Osteocyte (in vitro differentiated cells): ENCODE results near the gene CNTNAP2. TPM values are rescaled to one million over a fixed set of nuclear protein-coding genes. Genes with fewer than 3 reads are reported as not detected.

Source experiments
- DNase-seq: peaks from one replicate; pipeline ENCODE4 v3.0.0; 2021; ENCODE audit warnings: mixed read lengths; ENCODE audit not compliant: unreplicated experiment; ENCODE audit errors: extremely low spot score
- H3K27ac Mint-ChIP-seq: one replicate; pipeline ENCODE4 v1.8.0; 2021; ENCODE audit warnings: mild to moderate bottlenecking, mixed read lengths; ENCODE audit not compliant: unreplicated experiment
- H3K27me3 Mint-ChIP-seq: one replicate; pipeline ENCODE4 v1.8.0; 2021; ENCODE audit warnings: mixed read lengths; ENCODE audit not compliant: unreplicated experiment
- H3K36me3 Mint-ChIP-seq: one replicate; pipeline ENCODE4 v1.8.0; 2021; ENCODE audit warnings: mixed read lengths; ENCODE audit not compliant: unreplicated experiment
- H3K4me1 Mint-ChIP-seq: one replicate; pipeline ENCODE4 v1.8.0; 2021; ENCODE audit warnings: mixed read lengths; ENCODE audit not compliant: unreplicated experiment
- H3K4me3 Mint-ChIP-seq: one replicate; pipeline ENCODE4 v1.8.0; 2021; ENCODE audit warnings: mild to moderate bottlenecking, moderate library complexity, mixed read lengths; ENCODE audit not compliant: unreplicated experiment
- H3K9me3 Mint-ChIP-seq: one replicate; pipeline ENCODE4 v1.8.0; 2021; ENCODE audit warnings: mixed read lengths; ENCODE audit not compliant: unreplicated experiment
- CTCF ChIP-seq: fragments of 200-600 bp; sonication (generic); IDR thresholded peaks from 2 replicates; pipeline ENCODE4 v1.5.0; 2021; ENCODE audit warnings: antibody characterized with exemption, mild to moderate bottlenecking, moderate library complexity
- total RNA-seq: library from RNA; stranded (reverse); gene quantifications from 2 replicates; pipeline ENCODE4 v1.2.1, GENCODE V29; 2021

The CNTNAP2 gene
- total RNA-seq, 1 donor from 2014 or later, result 1.4 TPM

- no peak for DNase-seq
- H3K9me3 Mint-ChIP-seq, result peaks cover 15% of the 10 kb centered on the region
- H3K4me3 Mint-ChIP-seq, result no peak overlapping the region
- H3K36me3 Mint-ChIP-seq, result no peaks in the 10 kb centered on the region
- no peaks in the 10 kb centered on the region for H3K4me1 Mint-ChIP-seq
- no peak overlapping the region for H3K27ac Mint-ChIP-seq
- no peaks in the 10 kb centered on the region for H3K27me3 Mint-ChIP-seq
- TF ChIP-seq CTCF, result no peak
Observed at GRCh38 chr7:146262527-146262926, 145.9 kb downstream of the CNTNAP2 start.

GRCh38 chr7:146276888-146277287 lies 160.3 kb downstream of the CNTNAP2 start:
- Mint-ChIP-seq H3K4me3 (no peak overlapping the region), H3K36me3 (no peaks in the 10 kb centered on the region), H3K27ac (no peak overlapping the region), H3K27me3 (no peaks in the 10 kb centered on the region), H3K4me1 (no peaks in the 10 kb centered on the region), H3K9me3 (peaks cover 4% of the 10 kb centered on the region)
- DNase-seq, result no peak
- TF ChIP-seq CTCF, result no peak

GRCh38 chr7:146285418-146285817 lies 168.8 kb downstream of the CNTNAP2 start:
- TF ChIP-seq CTCF, result no peak
- Mint-ChIP-seq H3K27me3 (no peaks in the 10 kb centered on the region), H3K9me3 (no peaks in the 10 kb centered on the region)

GRCh38 chr7:146290746-146291145 lies 174.1 kb downstream of the CNTNAP2 start:
- Mint-ChIP-seq H3K27me3 (no peaks in the 10 kb centered on the region), H3K4me1 (no peaks in the 10 kb centered on the region), H3K4me3 (no peak overlapping the region)

More at GRCh38 chr7:146285418-146285817, 168.8 kb downstream of the CNTNAP2 start:
- DNase-seq, result no peak
- no peak overlapping the region for H3K27ac Mint-ChIP-seq
- no peak overlapping the region for H3K4me3 Mint-ChIP-seq
- no peaks in the 10 kb centered on the region for H3K36me3 Mint-ChIP-seq
- no peaks in the 10 kb centered on the region for H3K4me1 Mint-ChIP-seq

GRCh38 chr7:146291900-146292299 lies 175.3 kb downstream of the CNTNAP2 start:
- no peak overlapping the region for H3K27ac Mint-ChIP-seq
- DNase-seq, result no peak
- no peak for TF ChIP-seq CTCF
- no peak overlapping the region for H3K4me3 Mint-ChIP-seq
- no peaks in the 10 kb centered on the region for H3K27me3 Mint-ChIP-seq
- H3K36me3 Mint-ChIP-seq, result no peaks in the 10 kb centered on the region
- H3K4me1 Mint-ChIP-seq, result no peaks in the 10 kb centered on the region
- no peaks in the 10 kb centered on the region for H3K9me3 Mint-ChIP-seq

More at GRCh38 chr7:146290746-146291145, 174.1 kb downstream of the CNTNAP2 start:
- Mint-ChIP-seq H3K9me3 (no peaks in the 10 kb centered on the region), H3K36me3 (no peaks in the 10 kb centered on the region), H3K27ac (no peak overlapping the region)
- no peak for TF ChIP-seq CTCF
- no peak for DNase-seq
